DND-41 (cell line): ENCODE data around the gene IRAG1.

Source experiments
- ATAC-seq: fragments of 200-7000 bp; cut with Tn5 transposase; 3 replicates; pipeline ENCODE4 v1.9.1; 2021; ENCODE audit warnings: low read depth; ENCODE audit not compliant: insufficient read depth
- DNase-seq: peaks from one replicate; pipeline ENCODE4 v3.0.0-alpha.2; 2020
- H2AFZ ChIP-seq: 2 replicates; pipeline ENCODE4 v1.6.0; 2012; ENCODE audit warnings: low read depth, low read length
- H3K27ac ChIP-seq: 2 replicates; pipeline ENCODE4 v1.5.1; 2012; ENCODE audit warnings: low read length, inconsistent platforms
- H3K27me3 ChIP-seq: fragments of 200-600 bp; sonication (generic); 2 replicates; pipeline ENCODE4 v1.6.0; 2012; ENCODE audit warnings: low read length, mild to moderate bottlenecking, inconsistent platforms; ENCODE audit not compliant: insufficient read depth, poor library complexity
- H3K36me3 ChIP-seq: 2 replicates; pipeline ENCODE4 v1.5.1; 2012; ENCODE audit warnings: low read length, inconsistent platforms; ENCODE audit not compliant: insufficient read depth
- H3K4me1 ChIP-seq: 2 replicates; pipeline ENCODE4 v1.5.1; 2012; ENCODE audit warnings: mild to moderate bottlenecking, low read length; ENCODE audit not compliant: insufficient read depth
- H3K4me2 ChIP-seq: 2 replicates; pipeline ENCODE4 v1.6.0; 2012; ENCODE audit warnings: mild to moderate bottlenecking, moderate library complexity, low read length, inconsistent platforms; ENCODE audit not compliant: insufficient read depth
- H3K4me3 ChIP-seq, 2 experiments: fragments of 200-600 bp in 1 of 2; shearing (Covaris generic) in 1 of 2; 2 replicates each; pipeline ENCODE4 v1.5.1; 2012 to 2016; ENCODE audit warnings: inconsistent platforms in 2 of 2, low read length in 2 of 2, mild to moderate bottlenecking in 2 of 2, low read depth in 1 of 2, moderate library complexity in 1 of 2
- H3K79me2 ChIP-seq: 2 replicates; pipeline ENCODE4 v1.6.0; 2012; ENCODE audit warnings: low read length, inconsistent platforms; ENCODE audit not compliant: insufficient read depth
- H3K9ac ChIP-seq: 2 replicates; pipeline ENCODE4 v1.6.0; 2012; ENCODE audit warnings: low read depth, mild to moderate bottlenecking, inconsistent platforms, low read length, moderate library complexity
- H3K9me3 ChIP-seq: 2 replicates; pipeline ENCODE4 v1.5.1; 2012; ENCODE audit warnings: low read length, moderate library complexity, mild to moderate bottlenecking, inconsistent platforms; ENCODE audit not compliant: insufficient read depth, severe bottlenecking
- H4K20me1 ChIP-seq: 2 replicates; pipeline ENCODE4 v1.6.0; 2012; ENCODE audit warnings: low read length; ENCODE audit not compliant: insufficient read depth
- EZH2 ChIP-seq: IDR thresholded peaks from 3 replicates; pipeline ENCODE4 v1.6.1; 2012; ENCODE audit warnings: borderline replicate concordance, low read depth, mild to moderate bottlenecking, moderate library complexity, low read length, inconsistent platforms; ENCODE audit not compliant: severe bottlenecking
- TF ChIP-seq, protein P1 (sequence below): IDR thresholded peaks from 2 replicates; pipeline ENCODE4 v1.5.1; 2012; ENCODE audit warnings: borderline replicate concordance, low read length, moderate library complexity, mild to moderate bottlenecking; ENCODE audit not compliant: poor library complexity, severe bottlenecking; ENCODE audit errors: extremely low read depth

The IRAG1 gene

GRCh38 chr11:10731064-10731680 lies 37.6 kb upstream of the IRAG1 start:
- H3K79me2 ChIP-seq: no peaks in the 10 kb centered on the region
- H3K36me3 ChIP-seq: no peaks in the 10 kb centered on the region
- no peak overlapping the region for H3K4me3 ChIP-seq
- H3K27me3 ChIP-seq: peaks cover 5% of the 10 kb centered on the region
- no peak overlapping the region for H2AFZ ChIP-seq
- no peak overlapping the region for H3K9ac ChIP-seq
- peaks cover 7% of the 10 kb centered on the region for H3K4me1 ChIP-seq
- TF ChIP-seq, protein P1, sequence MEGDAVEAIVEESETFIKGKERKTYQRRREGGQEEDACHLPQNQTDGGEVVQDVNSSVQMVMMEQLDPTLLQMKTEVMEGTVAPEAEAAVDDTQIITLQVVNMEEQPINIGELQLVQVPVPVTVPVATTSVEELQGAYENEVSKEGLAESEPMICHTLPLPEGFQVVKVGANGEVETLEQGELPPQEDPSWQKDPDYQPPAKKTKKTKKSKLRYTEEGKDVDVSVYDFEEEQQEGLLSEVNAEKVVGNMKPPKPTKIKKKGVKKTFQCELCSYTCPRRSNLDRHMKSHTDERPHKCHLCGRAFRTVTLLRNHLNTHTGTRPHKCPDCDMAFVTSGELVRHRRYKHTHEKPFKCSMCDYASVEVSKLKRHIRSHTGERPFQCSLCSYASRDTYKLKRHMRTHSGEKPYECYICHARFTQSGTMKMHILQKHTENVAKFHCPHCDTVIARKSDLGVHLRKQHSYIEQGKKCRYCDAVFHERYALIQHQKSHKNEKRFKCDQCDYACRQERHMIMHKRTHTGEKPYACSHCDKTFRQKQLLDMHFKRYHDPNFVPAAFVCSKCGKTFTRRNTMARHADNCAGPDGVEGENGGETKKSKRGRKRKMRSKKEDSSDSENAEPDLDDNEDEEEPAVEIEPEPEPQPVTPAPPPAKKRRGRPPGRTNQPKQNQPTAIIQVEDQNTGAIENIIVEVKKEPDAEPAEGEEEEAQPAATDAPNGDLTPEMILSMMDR: no peak
- no peak for TF ChIP-seq EZH2
- H3K9me3 ChIP-seq: no peaks in the 10 kb centered on the region
- no peak overlapping the region for H3K4me2 ChIP-seq
- DNase-seq (no peak), ATAC-seq (no peak)
- H3K27ac ChIP-seq: no peak overlapping the region
- H4K20me1 ChIP-seq: no peaks in the 10 kb centered on the region

GRCh38 chr11:10730151-10730550 lies 36.6 kb upstream of the IRAG1 start:
- no peak overlapping the region for H3K27ac ChIP-seq
- H3K4me1 ChIP-seq: no peaks in the 10 kb centered on the region
- no peak overlapping the region for H3K4me3 ChIP-seq
- no peak overlapping the region for H3K9ac ChIP-seq
- no peaks in the 10 kb centered on the region for H3K9me3 ChIP-seq
- no peak overlapping the region for H3K4me2 ChIP-seq
- DNase-seq (no peak), ATAC-seq (no peak)
- peaks cover 5% of the 10 kb centered on the region for H3K27me3 ChIP-seq
- H2AFZ ChIP-seq: no peak overlapping the region
- H4K20me1 ChIP-seq: no peaks in the 10 kb centered on the region
- no peaks in the 10 kb centered on the region for H3K79me2 ChIP-seq
- no peak for TF ChIP-seq EZH2
- TF ChIP-seq, protein P1: no peak
- no peaks in the 10 kb centered on the region for H3K36me3 ChIP-seq

DNA sequence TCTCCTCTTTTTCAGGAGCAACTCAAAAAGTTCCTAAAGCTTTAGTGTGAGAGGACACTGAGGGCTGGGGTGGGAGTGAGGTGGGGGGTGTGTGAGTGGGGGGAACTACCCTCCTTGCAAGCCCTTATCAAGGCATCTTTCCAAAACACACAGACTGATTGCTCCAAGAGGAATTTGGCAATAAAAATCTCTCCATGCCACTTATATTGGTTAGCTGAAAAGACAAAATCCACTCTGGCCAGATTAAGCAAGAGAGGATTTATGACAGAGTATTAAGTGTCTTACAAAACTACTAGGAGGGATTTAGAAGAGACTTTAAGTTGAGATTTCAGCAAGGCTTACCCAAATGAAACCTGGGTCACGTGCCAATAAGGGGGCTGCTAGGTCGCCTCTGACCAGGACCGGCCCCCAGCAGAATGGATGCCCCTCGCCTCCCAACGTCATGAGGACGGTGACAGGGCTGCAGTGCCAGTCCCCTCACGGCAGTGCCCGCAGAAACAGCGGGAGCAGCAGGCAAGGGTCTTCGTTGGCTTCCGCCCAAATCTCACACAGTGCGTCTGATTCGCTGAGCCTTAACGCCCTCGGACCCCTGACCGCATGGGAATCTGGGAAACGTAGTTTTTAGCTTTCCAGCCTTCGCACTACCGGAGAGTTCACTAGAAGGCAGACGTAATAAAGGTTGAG lies 35.4 kb upstream of the IRAG1 start:
- no peak for TF ChIP-seq EZH2
- TF ChIP-seq, protein P1: no peak
- Histone ChIP-seq H3K36me3 (no peaks in the 10 kb centered on the region), H3K9ac (no peak overlapping the region), H3K4me3 (no peak overlapping the region), H3K27me3 (peaks cover 9% of the 10 kb centered on the region), H3K79me2 (no peaks in the 10 kb centered on the region), H2AFZ (no peak overlapping the region), H4K20me1 (no peaks in the 10 kb centered on the region), H3K9me3 (no peaks in the 10 kb centered on the region), H3K4me1 (no peaks in the 10 kb centered on the region), H3K27ac (no peak overlapping the region), H3K4me2 (no peak overlapping the region)
- DNase-seq (no peak), ATAC-seq (no peak)

DNA sequence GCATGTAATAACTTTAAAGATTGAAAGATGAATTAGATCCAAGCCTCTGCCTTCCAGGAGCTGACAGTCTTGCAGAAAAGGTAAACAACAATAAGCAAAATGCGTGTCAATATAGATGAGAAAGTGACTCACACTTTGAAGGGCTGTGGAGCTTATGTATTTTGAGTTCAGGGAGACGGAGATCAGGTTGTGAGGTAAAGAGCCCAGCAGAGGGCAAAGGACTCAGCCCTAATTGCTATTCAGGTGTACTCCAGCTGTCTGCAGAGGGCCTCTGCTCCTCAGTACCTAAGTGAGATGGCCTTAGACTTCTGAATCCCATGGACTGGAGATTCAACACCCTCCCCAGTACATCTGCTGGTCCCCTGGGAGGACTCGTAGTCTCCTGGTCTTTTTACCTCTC lies 34.6 kb upstream of the IRAG1 start:
- no peak for ATAC-seq
- Histone ChIP-seq H3K9me3 (no peaks in the 10 kb centered on the region), H3K4me2 (no peak overlapping the region), H2AFZ (no peak overlapping the region), H3K79me2 (no peaks in the 10 kb centered on the region), H3K36me3 (no peaks in the 10 kb centered on the region), H3K27ac (no peak overlapping the region), H3K4me1 (no peaks in the 10 kb centered on the region), H4K20me1 (no peaks in the 10 kb centered on the region), H3K4me3 (no peak overlapping the region), H3K9ac (no peak overlapping the region), H3K27me3 (peaks cover 9% of the 10 kb centered on the region)
- no peak for DNase-seq
- TF ChIP-seq, protein P1: no peak
- no peak for TF ChIP-seq EZH2
